ENCODE results near the gene FKBP5. TPM values are rescaled to one million over a fixed set of nuclear protein-coding genes. Genes with fewer than 3 reads are reported as not detected.

The FKBP5 gene
- total RNA-seq, 2 experiments from 2014 or later = 42.5 to 79.1 TPM

GRCh38 chr6:35596448-35597442, 92.0 kb downstream of the FKBP5 start:
- H2AFZ ChIP-seq (ENCODE audit: low read length) = no peak overlapping the region
- no peak for DNase-seq (ENCODE audit: low spot score)
- H3K27ac ChIP-seq (ENCODE audit: low read depth, low read length, poor library complexity, severe bottlenecking) = no peak overlapping the region
- POLR2A ChIA-PET = no interaction called here
- no peaks in the 10 kb centered on the region for H4K20me1 ChIP-seq (ENCODE audit: insufficient read depth, low read length)
- no peaks in the 10 kb centered on the region for H3K9me2 ChIP-seq (ENCODE audit: insufficient read depth, low read length)
- no peaks in the 10 kb centered on the region for H3K79me2 ChIP-seq (ENCODE audit: insufficient read depth, low read depth, low read length)
- BruUV-seq (replicated peaks) = no TSS peak
- intact Hi-C loops (cut with micrococcal nuclease; ENCODE audit: unreplicated experiment) = no loop called here
- no peaks in the 10 kb centered on the region for H3K4me1 ChIP-seq (ENCODE audit: insufficient read depth, low read length, poor library complexity, severe bottlenecking)
- no peaks in the 10 kb centered on the region for H3K9me3 ChIP-seq (ENCODE audit: low read length)
- CTCF ChIA-PET (ENCODE audit: unreplicated experiment) = no interaction called here
- TF ChIP-seq CTCF (conservative IDR thresholded peaks at IDR 0.05; ENCODE audit: low read length) (no peak), EZH2phosphoT487 (IDR thresholded peaks at IDR 0.05; ENCODE audit: borderline replicate concordance, low read depth, low read length) (no peak)
- no peak overlapping the region for H3K4me2 ChIP-seq (ENCODE audit: low read length)
- no peak overlapping the region for H3K4me3 ChIP-seq (ENCODE audit: low read depth, low read length, poor library complexity, severe bottlenecking)
- peaks cover 80% of the 10 kb centered on the region for H3K36me3 ChIP-seq (ENCODE audit: insufficient read depth, low read length)

GRCh38 chr6:35594503-35595186, 94.1 kb downstream of the FKBP5 start:
- Histone ChIP-seq H4K20me1 (ENCODE audit: insufficient read depth, low read length) (no peaks in the 10 kb centered on the region), H3K27ac (ENCODE audit: low read depth, low read length, poor library complexity, severe bottlenecking) (no peak overlapping the region), H3K4me3 (ENCODE audit: low read depth, low read length, poor library complexity, severe bottlenecking) (no peak overlapping the region), H3K4me2 (ENCODE audit: low read length) (no peak overlapping the region), H2AFZ (ENCODE audit: low read length) (no peak overlapping the region), H3K36me3 (ENCODE audit: insufficient read depth, low read length) (peaks cover 88% of the 10 kb centered on the region), H3K9me2 (ENCODE audit: insufficient read depth, low read length) (no peaks in the 10 kb centered on the region), H3K4me1 (ENCODE audit: insufficient read depth, low read length, poor library complexity, severe bottlenecking) (no peaks in the 10 kb centered on the region), H3K9me3 (ENCODE audit: low read length) (no peaks in the 10 kb centered on the region), H3K79me2 (ENCODE audit: insufficient read depth, low read depth, low read length) (no peaks in the 10 kb centered on the region)
- no TSS peak for BruUV-seq (replicated peaks)
- DNase-seq (ENCODE audit: low spot score) = no peak
- TF ChIP-seq CTCF (conservative IDR thresholded peaks at IDR 0.05; ENCODE audit: low read length) = no peak
- ChIA-PET POLR2A (interaction anchor here (0.7 to 1.5 kb wide), 2 partner anchors 11 to 142 kb away, joined by 3 read pairs; partner anchors contain the start of gene ARMC12), CTCF (ENCODE audit: unreplicated experiment) (no interaction called here)
- intact Hi-C loops (cut with micrococcal nuclease; ENCODE audit: unreplicated experiment) = no loop called here
